ENCODE results near the gene KCNMA1.

- TF ChIP-seq E2F6 (IDR thresholded peaks at IDR 0.05; ENCODE audit: borderline replicate concordance in 1 of 2, extremely low read depth in 1 of 2, insufficient read depth in 1 of 2, insufficient read length in 1 of 2, low read depth in 1 of 2, low read length in 1 of 2, poor library complexity in 1 of 2, severe bottlenecking in 1 of 2): no peak
- no peak for TF ChIP-seq RCOR1 (IDR thresholded peaks at IDR 0.05; ENCODE audit: borderline replicate concordance in 1 of 2, low read depth in 2 of 2, low read length in 2 of 2)
- no peak for TF ChIP-seq TCF7L2 (IDR thresholded peaks at IDR 0.05; ENCODE audit: low read depth, low read length)
- no peak for TF ChIP-seq IRF9 (tag; IDR thresholded peaks at IDR 0.05)
- TF ChIP-seq CHD1 (IDR thresholded peaks at IDR 0.05; ENCODE audit: low read length): no peak
- no peak for TF ChIP-seq ATF1 (CRISPR knock-in tag; IDR thresholded peaks at IDR 0.05)
- no peak for TF ChIP-seq ATF1 (tag; IDR thresholded peaks at IDR 0.05)
- no peak for TF ChIP-seq ZBTB17 (CRISPR knock-in tag; IDR thresholded peaks at IDR 0.05)
- TF ChIP-seq ZBTB26 (CRISPR knock-in tag; IDR thresholded peaks at IDR 0.05): no peak
- TF ChIP-seq HMGXB4 (CRISPR knock-in tag; IDR thresholded peaks at IDR 0.05): no peak
- no peak for TF ChIP-seq JUN (IDR thresholded peaks at IDR 0.05; ENCODE audit: borderline replicate concordance, low read depth, low read length)
- no peak for TF ChIP-seq JUN (CRISPR knock-in tag; IDR thresholded peaks at IDR 0.05; ENCODE audit: borderline replicate concordance)
- TF ChIP-seq TRIM24 (IDR thresholded peaks at IDR 0.05): no peak
- no peak for TF ChIP-seq CBFB (CRISPR knock-in tag; IDR thresholded peaks at IDR 0.05)
- TF ChIP-seq EZH2 (IDR thresholded peaks at IDR 0.05; ENCODE audit: borderline replicate concordance, low read depth, low read length): no peak
Measured at GRCh38 chr10:77034240-77034639, 603.4 kb downstream of the KCNMA1 start.
